NCI-H345 treated with DMSO at 0.1 percent for 48 hours (cell line): ENCODE results near the gene SLC39A5.
"Not testable (repeated sequence)": the region's sequence is repeated elsewhere in the genome, so short reads cannot be mapped to it uniquely, and the experiment has no call there.

Experiments
- DNase-seq: peaks from one replicate; lab custom pipeline; 2025; ENCODE audit not compliant: unreplicated experiment; lab: John Stamatoyannopoulos, UW

SLC39A5 gene

DNA sequence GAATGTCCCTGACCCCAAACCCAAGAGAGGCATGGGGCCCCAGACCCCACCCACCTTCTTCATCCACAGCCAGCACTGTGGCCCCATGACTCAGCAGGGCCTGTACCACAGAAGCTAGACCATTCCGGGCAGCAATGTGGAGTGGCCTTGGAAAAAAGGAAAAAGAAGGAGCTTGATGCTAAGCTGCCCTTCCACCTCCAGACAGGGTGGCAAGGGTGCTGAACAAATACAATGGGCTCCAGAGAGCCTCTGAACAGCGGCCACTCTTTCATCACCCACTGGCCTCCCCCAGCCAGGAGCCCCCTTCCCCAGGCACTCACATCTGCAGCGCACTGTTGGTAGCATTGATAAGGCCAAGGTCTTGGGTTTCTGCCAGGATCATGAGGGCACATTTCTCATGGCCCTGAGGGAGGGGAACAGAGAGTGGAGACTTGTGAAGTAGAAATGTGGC, 13.9 kb downstream of the SLC39A5 start:
- no peak for DNase-seq

DNA sequence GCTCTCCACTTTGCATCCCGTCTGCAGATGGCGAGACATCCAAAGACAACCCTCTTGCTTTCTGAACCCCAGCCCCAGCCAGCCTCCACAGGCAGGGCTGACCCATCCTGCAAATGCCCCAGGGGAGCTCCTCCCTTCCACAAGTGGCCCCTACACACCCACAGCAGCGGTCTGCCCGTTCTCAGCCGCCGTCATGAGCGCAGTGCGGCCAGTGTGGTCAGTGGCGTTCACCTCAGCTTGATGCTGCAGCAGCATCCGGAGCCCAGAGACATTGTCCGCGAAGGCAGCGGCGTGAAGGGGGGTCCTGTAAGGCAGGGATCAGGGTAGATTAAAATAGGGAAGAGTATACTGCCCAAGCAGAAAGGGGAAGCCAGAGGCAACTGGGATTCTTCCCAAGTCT, 14.6 kb downstream of the SLC39A5 start:
- DNase-seq: no peak

DNA sequence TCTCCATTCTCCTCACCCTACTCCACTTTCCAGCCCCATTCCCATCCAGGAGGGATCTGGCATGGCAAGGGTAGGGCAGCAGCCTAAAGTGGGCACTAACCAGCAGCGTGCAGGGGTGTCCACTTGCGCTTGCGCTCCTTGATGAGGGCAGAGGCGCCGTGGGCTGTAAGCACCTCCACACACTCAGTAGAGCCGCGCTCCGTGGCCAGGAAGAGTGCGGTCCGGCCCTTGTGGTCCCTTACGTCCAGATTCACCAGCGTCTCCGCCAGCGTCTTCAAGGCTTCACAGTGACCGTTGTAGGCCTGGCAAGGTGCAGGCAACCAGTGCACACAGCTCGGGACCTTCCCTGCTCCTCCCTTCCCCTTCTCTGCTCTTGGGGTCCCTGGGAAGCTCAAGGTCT, 18.1 kb downstream of the SLC39A5 start:
- DNase-seq: no peak

DNA sequence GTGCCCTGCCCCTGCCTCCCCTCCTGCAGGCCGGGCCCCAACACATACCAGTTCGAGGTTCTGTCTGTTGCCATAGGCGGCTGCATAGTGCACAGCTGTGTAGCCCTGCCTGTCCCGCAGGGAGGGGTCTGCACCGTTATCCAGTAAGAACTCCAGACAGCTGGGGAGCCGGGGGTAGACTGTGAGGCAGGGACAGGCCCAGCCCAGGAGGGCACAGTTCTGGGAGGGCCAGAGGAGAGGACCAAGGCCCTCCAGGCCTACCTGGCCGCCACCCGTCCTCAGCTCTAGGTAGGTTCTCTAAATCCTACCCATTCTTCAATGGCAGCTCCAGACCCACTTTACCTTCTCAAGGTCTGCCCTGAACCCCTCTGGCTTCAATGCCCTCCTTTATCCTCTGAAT, 18.9 kb downstream of the SLC39A5 start:
- no peak for DNase-seq

DNA sequence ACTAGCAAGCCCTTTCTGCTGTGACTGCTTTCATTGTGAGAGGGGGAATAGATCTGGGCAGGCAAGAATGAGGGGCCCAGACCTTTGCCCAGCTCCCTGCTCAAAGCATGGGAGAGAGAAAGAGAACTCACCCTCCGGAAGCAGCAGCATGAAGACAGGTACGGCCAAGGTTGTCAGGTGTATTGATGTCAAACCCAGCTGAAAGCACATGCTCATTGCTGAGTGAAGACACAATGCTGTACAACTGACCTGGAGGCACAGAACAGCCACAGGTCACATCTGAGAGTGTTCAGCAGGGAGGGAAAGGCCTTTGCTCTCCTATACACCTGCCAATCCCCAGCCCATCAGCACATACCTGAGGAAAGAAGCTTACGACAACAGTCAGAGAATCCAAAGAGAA, 22.8 kb downstream of the SLC39A5 start:
- DNase-seq: no peak

DNA sequence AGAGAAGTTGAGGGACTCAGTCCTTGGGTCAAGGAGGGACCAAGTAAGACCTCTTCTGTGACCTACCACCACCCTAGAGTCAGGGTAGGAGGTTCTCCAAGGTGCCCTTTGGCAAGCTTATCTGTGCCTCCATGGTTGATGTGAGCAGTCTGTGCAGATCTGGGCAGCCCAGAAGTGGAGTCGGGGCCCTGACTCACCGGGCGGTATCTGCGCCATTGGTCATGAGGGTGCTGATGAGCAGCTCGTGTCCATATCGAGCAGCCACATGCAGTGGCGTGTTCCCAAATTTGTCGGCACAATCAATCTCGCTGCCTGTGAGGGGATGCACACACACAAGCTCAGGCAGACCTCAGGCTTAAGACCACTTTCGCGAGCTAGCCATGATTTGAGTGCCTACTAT, 23.2 kb downstream of the SLC39A5 start:
- no peak for DNase-seq

DNA sequence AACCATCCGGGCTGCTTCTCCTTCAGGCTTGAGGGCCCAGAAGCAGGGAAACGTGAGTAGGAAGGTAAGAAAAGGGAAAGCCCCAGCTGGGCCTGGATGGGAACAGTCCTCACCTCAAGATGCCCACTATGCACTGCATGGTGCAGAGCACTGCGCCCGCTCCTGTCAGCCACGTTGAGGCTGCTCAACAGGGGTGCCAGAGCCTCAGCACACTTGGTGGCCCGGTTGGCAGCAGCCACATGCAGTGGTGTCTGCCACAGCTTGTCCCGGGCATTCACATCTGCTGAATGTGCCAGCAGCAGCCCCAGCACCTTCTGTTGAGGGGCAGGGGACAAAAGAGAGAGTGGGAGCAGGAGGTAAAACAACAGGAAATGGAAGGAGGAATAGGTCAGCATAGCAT, 25.8 kb downstream of the SLC39A5 start:
- no peak for DNase-seq

DNA sequence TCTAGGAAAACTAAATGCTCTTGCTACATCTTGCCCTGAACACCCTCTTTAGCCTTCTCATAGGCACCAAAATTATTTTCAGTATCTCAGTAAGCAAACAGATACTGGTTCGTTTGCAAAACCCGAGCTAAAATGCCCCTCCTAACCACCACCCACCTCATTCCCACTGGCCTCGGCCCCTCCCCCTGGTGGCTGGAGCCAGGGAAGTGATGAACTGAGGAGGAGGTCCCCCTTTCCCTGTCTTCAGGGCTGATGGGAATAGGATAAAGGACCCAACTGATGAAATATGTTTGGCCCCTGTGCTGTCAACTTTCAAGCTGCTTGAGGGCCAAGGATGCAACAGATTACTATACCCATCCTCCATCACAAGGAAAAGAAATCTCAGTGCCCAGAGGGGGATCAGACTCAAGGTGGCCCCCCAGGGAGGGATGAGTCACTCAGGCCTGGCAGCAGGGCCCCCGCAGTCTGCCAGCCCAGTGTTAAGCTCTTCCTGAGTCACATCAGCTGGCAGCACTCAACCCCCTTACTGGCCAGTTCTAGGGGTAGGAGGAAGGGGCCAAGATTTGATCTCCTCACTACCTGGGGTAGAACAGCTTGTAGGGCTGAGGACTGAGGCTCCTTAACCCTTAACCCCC, 26.6 kb downstream of the SLC39A5 start:
- no peak for DNase-seq

DNA sequence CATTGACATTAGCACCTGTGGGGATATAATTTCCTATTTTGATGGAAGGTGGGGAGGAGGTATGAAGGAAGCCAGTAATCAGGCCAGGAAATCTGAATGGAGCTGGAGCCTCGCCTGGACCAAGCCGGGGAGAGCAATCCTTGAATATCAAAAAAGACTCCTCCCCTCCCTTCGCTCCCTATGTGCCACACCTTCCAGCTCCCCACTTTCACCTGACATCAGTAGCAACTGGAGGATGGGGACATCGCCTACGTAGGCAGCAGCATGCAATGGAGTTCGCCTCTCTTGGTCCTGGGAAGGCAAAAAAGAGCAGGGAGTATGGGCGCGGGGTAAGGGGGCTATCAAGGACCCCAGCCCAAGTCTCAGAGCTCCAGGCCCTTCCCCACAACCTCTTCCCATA, 27.2 kb downstream of the SLC39A5 start:
- no peak for DNase-seq

DNA sequence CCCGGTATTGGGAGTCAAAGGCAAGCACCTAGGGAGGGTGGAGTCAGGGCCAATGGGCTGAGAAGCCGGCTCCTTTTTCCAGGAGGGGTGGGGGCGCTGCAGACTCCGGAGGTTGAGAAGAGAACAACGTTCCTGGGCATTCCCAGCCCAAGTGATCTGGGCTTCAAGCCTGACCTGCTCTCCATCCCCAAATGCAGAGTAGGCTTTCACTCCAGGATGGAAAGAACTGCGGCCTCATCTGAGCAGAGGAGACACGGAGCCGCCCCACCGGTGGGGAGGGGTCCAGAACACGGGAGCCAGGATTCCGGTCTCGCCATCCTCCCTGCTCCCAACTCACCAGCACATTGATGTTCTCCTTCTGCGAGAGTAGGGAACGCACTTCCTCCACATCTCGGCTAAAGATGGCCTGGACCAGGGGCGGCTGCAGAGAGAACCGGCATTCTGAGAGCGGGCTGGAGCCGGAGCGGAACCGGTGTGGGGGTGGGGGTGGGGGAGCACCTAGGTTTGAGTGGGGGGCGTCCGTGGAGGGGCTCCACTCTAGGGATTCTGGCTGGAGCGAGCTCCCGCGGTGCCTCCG, 27.7 kb downstream of the SLC39A5 start:
- peak; percentile 15 for DNase-seq

DNA sequence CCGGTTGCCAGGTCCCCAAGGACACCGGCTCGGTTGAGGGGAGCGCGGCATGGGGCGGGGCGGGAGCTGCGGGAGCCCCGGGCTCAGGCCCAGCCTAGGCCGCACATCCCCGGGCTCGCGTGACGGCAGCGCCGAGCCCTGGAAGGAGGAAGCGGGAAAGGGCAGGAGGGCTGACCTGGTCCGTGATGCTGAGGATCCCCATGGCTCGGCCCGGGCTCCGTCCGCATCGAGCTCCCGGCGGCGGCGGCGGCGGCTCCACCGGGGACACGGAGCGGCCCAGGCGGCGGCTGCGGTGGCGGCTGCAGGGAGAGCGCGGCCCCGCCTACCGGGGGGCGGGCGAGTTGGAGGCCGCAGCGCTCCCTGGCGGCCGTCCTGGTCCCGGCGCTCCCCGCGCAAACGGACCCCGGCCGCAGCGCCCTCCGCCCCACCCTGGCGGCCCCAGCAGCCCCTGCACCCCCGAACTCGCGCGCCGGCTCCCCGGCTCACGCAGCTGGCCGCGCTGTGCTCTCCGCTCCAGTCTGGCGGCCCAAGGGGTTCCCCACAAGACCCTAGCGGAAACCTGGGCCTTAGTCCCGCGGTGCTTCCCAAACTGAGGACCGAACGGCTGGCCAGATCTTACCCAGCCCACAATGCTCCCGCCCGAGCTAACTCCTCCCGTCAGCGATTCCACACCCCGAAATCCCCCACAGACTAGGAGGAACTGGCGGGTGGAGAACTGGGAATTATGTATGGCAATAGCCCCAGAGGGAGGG, 28.4 kb downstream of the SLC39A5 start, which contains the start of gene ANKRD52:
Gene ANKRD52 (minus strand): TSS at position 317 of the 752 bp plus-strand sequence. CDS start 115 bp downstream, at position 202.
- peak; percentile 71 for DNase-seq

DNA sequence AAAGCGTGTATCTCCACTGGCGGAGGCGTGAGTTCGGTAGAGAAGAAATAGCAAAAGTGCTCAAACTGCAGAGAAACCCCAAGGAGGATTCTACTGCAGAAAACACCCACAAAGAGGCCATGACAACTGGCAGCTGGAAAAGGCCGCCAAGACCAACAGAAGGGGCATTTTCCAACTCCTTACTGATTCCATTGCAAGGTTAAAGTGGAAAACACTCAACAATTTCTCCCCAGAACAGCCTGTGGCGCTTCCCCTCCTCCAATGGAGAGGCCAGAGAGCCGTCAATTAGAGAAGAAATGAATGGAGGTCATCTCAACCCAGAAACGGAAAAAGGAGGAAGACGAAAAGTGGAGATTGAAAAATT, 29.0 kb downstream of the SLC39A5 start:
- no peak for DNase-seq

DNA sequence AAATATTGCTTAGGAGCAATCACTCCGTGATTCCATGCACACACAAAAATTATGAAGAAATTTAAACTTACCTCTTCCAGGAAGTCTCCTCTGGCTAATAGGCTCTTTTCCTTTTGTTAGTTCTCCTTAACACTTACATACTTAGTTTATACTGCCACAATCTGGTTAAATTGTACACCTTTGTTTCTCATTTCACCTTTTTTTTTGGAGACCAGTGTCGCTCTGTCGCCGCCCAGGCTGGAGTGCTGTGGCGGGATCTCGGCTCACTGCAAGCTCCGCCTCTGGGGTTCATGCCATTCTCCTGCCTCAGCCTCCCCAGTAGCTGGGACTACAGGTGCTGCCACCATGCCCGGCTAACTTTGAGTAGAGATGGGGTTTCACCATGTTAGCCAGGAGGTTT, 30.5 kb downstream of the SLC39A5 start:
- no peak for DNase-seq

DNA sequence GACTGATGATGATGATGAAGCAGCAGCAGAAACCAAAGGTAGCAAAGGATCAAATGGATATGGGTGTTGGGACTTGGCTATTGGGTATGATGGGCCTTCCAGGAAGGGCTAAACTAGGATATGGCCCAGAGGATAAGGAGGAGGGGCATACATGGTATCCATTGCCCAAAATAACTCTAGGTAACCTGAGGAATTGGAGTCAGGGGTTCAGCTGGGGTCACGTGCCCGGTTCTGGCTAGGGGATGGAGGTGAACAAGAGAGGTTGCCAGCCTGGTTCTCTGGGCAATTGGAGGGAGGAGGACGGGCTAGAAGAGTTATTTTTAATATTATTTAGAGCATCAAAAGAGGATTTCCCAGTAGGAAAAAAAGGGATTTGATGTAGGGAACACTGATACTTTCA, 31.1 kb downstream of the SLC39A5 start:
- no peak for DNase-seq

DNA sequence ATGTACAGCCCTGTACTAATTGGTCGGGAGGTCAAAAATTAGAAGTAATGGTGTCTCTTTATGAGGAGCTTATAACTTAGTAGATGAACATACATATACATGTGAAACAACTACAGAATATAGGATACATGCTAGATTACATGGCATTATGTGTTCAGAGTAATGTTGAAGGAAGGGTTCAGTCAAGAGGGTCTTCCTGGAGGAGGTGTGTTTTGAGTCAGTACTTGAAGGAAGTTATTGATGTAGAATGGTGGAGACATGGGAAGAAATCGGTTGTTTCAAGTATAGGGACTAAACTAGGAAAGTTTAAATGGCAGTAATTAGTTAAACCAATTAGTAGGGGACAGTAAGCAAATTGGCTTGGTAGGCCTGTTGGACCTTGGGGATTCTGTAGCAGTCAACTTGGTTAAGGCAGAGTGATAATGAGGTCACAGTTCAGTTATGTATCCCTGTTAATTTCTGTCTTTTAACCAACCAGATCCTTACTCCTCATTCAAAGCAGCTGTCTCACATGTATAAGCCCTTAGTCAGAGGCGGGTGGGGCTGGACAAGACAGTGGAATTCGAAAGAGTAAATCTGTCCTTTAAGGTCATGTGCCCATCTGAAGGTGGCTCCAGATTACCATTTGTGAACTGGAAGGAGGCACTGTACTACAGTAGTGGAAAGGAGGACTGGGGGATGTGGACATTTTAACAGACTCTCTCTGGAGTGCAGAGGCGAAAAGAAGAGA, 31.8 kb downstream of the SLC39A5 start:
- no peak for DNase-seq

DNA sequence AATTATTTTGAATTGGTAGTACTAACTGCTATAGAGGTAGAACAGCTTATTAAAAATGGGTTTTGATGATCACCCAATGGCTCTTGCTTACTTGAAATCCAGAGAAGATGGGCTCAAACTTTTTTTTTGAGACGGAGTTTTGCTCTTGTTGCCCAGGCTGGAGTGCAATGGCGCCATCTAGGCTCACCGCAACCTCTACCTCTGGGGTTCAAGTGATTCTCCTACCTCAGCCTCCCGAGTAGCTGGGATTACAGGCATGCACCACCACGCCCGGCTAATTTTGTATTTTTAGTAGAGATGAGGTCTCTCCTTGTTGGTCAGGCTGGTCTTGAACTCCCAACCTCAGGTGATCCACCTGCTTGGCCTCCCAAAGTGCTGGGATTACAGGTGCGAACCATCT, 33.1 kb downstream of the SLC39A5 start:
- not testable (repeated sequence) for DNase-seq

DNA sequence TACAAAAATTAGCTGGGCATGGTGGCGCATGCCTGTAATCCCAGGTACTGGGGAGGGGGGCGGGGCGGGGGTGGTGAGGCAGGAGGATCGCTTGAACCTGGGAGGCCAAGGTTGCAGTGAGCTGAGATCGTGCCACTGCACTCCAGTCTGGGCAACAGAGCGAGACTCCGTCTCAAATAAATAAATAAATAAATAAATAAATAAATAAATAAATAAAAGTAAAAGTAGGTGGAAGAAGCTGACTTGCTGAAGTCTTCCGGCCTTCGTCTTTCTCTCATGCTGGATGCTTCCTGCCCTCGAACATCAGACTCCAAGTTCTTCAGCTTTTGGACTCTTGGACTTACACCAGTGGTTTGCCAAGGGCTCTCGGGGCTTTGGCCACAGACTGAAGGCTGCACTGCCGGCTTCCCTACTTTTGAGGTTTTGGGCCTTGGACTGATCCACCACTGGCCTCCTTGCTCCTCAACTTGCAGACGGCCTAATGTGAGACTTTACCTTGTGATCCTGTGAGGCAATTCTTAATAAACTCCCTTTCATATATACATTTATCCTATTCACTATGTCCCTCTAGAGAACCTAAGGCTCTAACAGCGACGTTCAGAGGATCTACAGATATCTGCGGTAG, 36.3 kb downstream of the SLC39A5 start:
- DNase-seq: not testable (repeated sequence)

DNA sequence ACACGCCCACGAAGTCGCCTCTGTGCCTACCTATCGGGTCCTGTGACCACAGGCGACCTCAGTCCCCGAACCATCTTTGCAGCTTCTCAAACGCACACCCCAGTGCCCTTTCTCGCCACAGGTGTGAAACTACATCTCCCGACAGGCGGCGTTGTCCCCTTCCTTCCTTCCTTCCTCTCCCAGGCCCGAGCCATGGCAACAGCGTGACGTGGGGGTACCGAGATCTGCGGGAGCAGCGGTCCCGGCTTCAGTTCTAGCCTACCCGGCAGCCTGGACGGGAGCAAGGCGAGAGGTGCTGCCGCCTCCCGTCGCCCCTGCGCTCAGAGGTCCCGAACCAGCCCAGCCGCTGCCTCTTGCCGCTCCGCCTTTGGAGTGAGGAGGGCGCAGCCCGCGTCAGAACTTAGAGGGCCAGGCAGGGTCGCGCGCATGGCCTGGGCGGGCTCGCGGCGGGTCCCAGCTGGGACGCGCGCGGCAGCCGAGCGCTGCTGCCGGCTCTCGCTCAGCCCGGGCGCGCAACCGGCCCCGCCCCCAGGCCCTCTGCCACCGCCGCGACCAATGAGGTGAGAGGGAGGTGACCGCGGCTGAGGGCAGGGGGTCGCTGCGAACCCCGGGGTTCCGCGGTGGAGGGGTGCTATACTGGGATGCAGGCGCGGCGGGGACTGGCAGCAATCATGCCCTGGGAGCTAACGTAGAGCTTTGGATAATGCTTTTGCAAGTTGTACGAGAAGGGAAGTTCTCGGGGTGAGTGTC, 37.0 kb downstream of the SLC39A5 start, which contains the start of gene COQ10A:
Gene COQ10A (plus strand): TSS at position 250 of the 750 bp plus-strand sequence. CDS start 177 bp downstream, at position 427.
- peak; percentile 82 for DNase-seq

DNA sequence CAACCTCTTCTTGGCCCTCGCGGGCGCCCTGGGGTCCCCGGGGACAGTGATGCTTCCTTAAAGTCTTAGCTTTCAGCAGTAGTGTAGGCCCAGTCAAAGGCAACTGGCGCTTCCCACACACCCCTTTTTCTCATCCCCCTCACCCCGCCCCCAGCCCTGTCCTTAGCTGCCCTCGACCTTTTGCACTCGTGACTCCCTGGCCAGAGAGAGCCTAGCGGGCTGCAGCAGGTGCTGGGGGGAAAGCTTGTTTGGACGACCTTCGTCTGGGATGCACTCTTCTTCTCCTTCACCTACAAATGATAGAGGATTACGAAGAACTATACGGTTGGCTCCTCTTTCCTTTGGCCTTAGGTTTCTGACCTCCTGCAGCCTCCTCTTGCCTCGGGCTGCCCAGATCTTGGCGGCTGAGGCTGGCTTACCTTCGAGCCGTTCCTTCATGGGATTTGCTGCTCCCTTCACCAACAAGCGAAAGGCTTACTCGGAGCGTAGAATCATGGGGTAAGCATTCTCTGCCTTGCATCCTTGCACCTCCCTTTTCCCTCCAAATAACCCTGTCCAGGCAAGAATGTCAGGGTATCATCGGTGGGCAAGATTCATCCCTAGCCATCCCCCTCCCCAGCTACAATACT, 37.7 kb downstream of the SLC39A5 start:
- no peak for DNase-seq

DNA sequence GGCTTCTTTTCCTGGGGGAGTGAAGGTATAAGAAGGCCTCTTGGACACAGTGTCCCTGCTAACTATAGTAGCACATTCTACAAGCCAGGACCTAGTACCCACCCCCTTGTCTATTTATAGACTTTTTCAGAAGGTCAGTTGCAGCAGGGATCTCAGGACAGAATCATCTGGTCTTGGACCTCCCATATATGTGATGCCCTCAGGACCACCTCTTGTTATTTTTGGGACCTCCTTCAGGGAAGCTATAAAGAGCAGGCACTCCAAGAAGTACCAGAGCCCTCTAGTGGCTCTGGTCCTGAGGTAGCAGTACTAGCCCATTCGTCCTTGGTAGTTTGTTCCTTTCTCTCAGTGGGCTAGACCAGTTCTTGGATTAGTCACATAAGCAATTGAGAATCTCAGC, 41.2 kb downstream of the SLC39A5 start:
- no peak for DNase-seq
